Measurements from ENCODE around the gene PGS1.
A peak's percentile ranks its signal among the peaks of the same experiment; 100 is the strongest.

PGS1 gene

DNA sequence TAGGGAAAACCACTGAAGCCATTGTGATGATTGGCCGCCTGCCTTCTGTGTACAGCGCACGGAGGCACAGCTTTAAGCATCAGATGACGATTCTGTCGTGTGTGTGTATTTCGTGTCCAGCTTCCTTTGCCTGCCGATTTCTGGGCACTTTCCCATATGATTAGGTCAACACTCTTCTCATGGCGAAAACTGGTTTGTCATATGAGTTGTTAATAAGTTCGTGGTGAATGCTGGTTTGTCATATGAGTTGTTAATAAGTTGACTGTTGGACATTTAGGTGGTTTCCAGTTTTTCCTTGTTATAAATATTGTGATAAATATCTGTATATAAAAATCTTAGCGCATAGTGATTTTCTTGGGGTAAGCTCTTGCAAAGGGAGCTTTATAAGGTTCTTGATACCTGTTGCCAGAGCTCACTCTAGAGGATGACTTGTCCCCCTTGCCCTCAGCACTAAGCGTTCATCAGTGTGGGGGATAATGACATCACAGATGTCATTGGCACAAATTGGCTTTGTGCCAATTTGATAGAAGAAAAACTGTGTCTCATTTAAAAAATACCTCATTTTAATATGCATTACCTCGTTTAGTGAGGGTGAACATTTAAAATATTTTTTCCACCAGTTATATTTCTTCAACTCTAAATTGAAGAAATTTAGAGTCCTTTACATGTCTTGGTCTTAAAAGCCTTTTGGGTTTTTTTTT lies 40.0 kb downstream of the PGS1 start:
- H3K36me3 ChIP-seq (ENCODE audit: insufficient read depth, low read depth, low read length) = peaks cover 89% of the 10 kb centered on the region
- H3K9me3 ChIP-seq (ENCODE audit: insufficient read depth, low read depth, low read length) = no peaks in the 10 kb centered on the region
- no peaks in the 10 kb centered on the region for H3K4me1 ChIP-seq (ENCODE audit: insufficient read depth, low read length)
- no peaks in the 10 kb centered on the region for H3K27me3 ChIP-seq (ENCODE audit: insufficient read depth, low read length)
- no peak overlapping the region for H3K9ac ChIP-seq (ENCODE audit: low read depth, low read length)
- H3K4me3 ChIP-seq (ENCODE audit: low read length) = no peak overlapping the region
- no peak overlapping the region for H3K27ac ChIP-seq (ENCODE audit: low read length)

DNA sequence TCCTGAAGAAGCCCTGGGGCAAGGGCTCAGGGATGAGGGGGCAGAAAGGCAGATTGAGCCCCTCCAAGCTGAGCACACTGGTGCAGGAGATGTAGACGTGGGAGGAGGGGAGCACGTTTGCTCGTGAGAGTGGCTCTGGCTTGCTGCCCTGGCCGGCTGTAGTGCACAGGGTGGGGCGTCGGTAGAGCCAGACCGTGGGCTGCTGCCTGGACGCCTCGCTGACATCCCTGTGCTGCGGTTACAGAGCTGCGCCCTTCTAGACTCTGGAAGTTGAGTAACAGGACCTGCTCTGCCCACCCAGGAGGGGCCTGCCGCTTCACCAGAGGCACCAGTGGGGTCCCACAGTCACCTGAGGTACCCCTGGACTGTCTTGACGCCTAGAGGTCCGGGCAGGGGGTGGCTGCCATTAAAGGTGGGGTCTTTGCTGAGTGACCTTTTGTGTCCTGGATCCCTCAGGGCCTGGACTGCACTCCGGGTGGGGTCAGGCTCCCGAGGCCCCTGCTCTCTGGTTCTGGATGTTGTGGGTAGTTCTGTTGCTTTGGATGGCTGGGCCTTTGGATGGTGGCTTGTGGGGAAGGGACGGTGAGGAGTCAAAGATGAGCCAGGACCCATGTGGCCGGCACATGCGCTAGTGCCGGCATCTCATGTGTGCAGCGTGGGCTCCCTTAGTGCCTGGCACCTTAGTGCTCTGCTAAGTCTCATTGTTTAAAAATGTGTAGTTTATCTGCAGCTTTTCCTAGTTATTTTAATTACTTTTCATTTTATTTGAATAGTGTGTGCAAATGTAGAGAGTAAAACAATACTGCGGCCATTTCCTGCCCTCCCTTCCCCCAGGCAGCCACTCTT lies 41.7 kb downstream of the PGS1 start:
- Histone ChIP-seq H3K4me1 (ENCODE audit: insufficient read depth, low read length) (no peaks in the 10 kb centered on the region), H3K4me3 (ENCODE audit: low read length) (no peak overlapping the region), H3K9me3 (ENCODE audit: insufficient read depth, low read depth, low read length) (no peaks in the 10 kb centered on the region), H3K9ac (ENCODE audit: low read depth, low read length) (no peak overlapping the region), H3K27ac (ENCODE audit: low read length) (no peak overlapping the region), H3K27me3 (ENCODE audit: insufficient read depth, low read length) (no peaks in the 10 kb centered on the region), H3K36me3 (ENCODE audit: insufficient read depth, low read depth, low read length) (peaks cover 89% of the 10 kb centered on the region)

DNA sequence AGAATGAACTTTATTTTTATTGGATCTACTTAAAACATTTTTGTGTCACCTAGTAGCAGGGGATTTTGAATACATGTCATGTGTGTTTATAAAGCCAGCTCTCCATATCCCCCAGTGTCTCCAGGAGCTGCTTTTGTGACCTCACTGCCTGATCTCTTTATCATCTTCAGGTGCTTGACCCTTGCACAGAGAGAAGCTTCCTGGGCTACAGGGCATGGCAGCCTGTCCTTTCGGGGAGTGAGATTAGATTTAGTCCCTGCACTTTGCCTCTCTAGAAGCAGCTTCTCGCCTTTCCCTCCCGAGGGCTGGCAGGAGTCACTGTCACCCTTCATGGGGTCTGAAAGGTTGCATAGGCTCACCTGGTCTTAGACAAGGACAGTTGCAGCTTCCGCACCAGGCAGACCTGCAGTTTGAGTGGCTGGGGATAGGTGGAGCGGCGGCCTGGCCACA lies 42.7 kb downstream of the PGS1 start:
- no peaks in the 10 kb centered on the region for H3K27me3 ChIP-seq (ENCODE audit: insufficient read depth, low read length)
- H3K36me3 ChIP-seq (ENCODE audit: insufficient read depth, low read depth, low read length) = peaks cover 87% of the 10 kb centered on the region
- H3K9me3 ChIP-seq (ENCODE audit: insufficient read depth, low read depth, low read length) = no peaks in the 10 kb centered on the region
- H3K9ac ChIP-seq (ENCODE audit: low read depth, low read length) = no peak overlapping the region
- no peak overlapping the region for H3K4me3 ChIP-seq (ENCODE audit: low read length)
- no peaks in the 10 kb centered on the region for H3K4me1 ChIP-seq (ENCODE audit: insufficient read depth, low read length)
- H3K27ac ChIP-seq (ENCODE audit: low read length) = no peak overlapping the region

DNA sequence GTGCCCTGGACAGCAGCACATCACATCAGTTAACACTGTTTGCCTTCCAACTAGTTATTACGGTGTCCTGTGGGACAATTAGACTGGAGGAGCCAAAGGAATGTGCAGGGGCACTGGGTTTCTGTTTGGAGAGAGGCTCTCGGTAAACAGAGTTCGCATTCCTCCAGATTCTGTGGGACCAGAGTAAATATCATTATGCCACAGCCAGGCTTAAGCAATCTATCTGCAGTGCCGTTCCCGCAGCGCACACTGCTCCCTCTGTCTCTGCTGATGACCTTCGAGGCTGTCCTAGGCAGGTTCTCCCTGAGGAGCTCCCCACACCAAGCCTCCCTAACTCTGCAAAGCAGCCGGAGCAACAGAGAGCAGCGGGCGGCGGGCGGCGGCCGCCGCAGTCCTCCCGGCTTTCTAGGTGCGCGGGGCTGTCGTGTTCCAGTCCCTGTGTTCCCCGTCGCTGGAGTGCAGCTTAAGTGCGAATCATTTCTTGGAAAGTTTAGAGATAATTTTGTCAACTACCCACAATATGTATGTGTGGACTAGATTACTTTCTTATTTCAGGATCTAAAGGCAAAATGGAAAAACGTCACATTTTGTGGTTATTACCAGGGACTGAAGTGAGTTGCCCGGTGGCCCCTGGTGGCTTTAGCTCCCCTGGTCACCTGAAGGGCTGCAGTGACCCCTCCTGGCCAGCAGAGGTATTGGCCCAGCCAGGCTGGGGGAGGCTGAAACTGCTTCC lies 43.3 kb downstream of the PGS1 start:
- peaks cover 87% of the 10 kb centered on the region for H3K36me3 ChIP-seq (ENCODE audit: insufficient read depth, low read depth, low read length)
- no peak overlapping the region for H3K27ac ChIP-seq (ENCODE audit: low read length)
- H3K9ac ChIP-seq (ENCODE audit: low read depth, low read length) = no peak overlapping the region
- no peaks in the 10 kb centered on the region for H3K9me3 ChIP-seq (ENCODE audit: insufficient read depth, low read depth, low read length)
- H3K4me3 ChIP-seq (ENCODE audit: low read length) = no peak overlapping the region
- H3K4me1 ChIP-seq (ENCODE audit: insufficient read depth, low read length) = no peaks in the 10 kb centered on the region
- no peaks in the 10 kb centered on the region for H3K27me3 ChIP-seq (ENCODE audit: insufficient read depth, low read length)

DNA sequence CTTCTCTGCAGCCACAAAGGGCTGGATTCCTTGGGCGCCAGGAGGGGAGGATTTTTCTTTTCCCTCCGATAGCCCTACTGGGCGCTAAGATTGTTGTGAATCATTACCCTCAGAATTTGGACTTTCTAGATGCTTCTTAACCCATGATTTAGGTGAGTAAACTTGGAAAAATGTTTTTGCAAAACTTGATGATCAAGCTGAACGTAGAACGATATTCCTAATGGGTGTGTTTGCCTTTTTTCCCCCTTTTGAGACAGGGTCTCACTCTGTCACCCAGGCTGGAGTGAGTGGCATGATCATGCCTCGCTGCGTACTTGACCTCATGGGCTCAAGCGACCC lies 43.8 kb downstream of the PGS1 start:
- no peak overlapping the region for H3K27ac ChIP-seq (ENCODE audit: low read length)
- peak overlapping the region; percentile 19; the same call in 1 of the 2 replicates for H3K9ac ChIP-seq (ENCODE audit: low read depth, low read length)
- peaks cover 85% of the 10 kb centered on the region for H3K36me3 ChIP-seq (ENCODE audit: insufficient read depth, low read depth, low read length)
- no peaks in the 10 kb centered on the region for H3K9me3 ChIP-seq (ENCODE audit: insufficient read depth, low read depth, low read length)
- no peaks in the 10 kb centered on the region for H3K4me1 ChIP-seq (ENCODE audit: insufficient read depth, low read length)
- no peak overlapping the region for H3K4me3 ChIP-seq (ENCODE audit: low read length)
- no peaks in the 10 kb centered on the region for H3K27me3 ChIP-seq (ENCODE audit: insufficient read depth, low read length)

DNA sequence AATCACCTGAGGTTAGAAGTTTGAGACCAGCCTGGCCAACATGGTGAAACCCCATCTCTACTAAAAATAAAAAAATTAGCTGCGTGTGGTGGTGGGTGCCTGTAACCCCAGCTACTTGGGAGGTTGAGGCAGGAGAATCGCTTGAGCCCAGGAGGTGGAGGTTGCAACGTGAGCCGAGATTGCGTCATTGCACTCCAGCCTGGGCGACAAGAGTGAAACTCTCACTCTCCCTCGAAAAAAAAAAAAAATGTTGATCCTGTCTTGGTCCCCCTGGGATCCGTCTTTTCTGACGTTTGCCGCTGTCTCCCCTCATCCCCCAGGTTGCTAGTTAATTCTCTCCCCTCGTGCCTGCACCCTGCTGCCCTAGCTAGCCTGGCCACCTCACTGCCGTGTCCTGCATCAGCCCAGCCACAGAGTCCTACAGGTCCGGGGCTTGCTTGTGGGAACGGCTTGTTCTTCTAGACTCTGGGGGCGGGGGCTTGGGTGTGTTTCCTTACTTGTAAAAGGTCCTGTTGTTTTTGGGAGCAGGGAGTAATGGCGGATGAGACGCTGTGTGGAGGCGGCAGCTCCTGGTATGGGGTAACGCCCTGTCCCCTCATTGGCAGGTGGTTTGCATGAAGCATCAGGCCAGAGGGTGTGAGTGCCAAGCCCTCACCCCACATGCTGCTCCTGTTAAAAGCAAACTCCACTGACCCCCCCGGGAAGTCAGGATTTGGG lies 44.6 kb downstream of the PGS1 start:
- Histone ChIP-seq H3K27me3 (ENCODE audit: insufficient read depth, low read length) (no peaks in the 10 kb centered on the region), H3K9ac (ENCODE audit: low read depth, low read length) (no peak overlapping the region), H3K4me1 (ENCODE audit: insufficient read depth, low read length) (no peaks in the 10 kb centered on the region), H3K9me3 (ENCODE audit: insufficient read depth, low read depth, low read length) (no peaks in the 10 kb centered on the region), H3K36me3 (ENCODE audit: insufficient read depth, low read depth, low read length) (peaks cover 80% of the 10 kb centered on the region), H3K4me3 (ENCODE audit: low read length) (no peak overlapping the region), H3K27ac (ENCODE audit: low read length) (no peak overlapping the region)

DNA sequence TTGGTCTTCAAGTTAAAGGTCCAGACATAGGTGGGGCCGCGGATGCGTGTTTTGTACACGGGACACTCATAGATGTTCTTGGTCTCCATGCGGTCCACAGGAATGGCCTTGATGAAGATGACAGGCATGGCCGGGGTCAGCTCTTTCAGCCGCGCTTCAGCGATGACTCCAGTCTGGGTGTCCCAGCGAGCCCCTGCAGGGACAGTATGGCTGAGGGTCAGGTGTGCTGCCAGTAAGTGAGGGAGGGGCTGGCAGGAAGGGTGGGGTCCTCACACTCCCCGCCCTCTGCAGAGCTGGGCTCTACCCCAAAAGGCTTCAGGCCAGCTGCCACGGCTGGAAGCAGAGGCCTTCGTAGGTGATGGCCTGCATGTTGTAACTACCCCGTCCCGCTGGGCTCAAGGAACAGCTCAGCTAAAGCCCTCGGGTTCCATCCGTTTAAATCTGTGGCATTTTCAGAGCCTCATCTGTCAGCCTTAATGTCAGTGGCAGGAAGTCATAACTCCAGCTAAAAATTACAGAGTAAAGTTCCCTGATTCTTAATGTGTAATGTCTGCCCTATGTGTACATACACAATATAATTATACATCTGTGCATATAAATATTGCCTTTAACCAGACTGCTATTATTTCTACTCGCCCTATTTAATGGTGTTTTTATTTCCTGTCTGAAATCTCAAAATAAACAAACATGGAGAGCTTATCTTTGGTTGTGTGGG lies 45.7 kb downstream of the PGS1 start:
- Histone ChIP-seq H3K27ac (ENCODE audit: low read length) (no peak overlapping the region), H3K27me3 (ENCODE audit: insufficient read depth, low read length) (no peaks in the 10 kb centered on the region), H3K4me1 (ENCODE audit: insufficient read depth, low read length) (no peaks in the 10 kb centered on the region), H3K4me3 (ENCODE audit: low read length) (no peak overlapping the region), H3K36me3 (ENCODE audit: insufficient read depth, low read depth, low read length) (peaks cover 74% of the 10 kb centered on the region), H3K9me3 (ENCODE audit: insufficient read depth, low read depth, low read length) (no peaks in the 10 kb centered on the region), H3K9ac (ENCODE audit: low read depth, low read length) (no peak overlapping the region)

DNA sequence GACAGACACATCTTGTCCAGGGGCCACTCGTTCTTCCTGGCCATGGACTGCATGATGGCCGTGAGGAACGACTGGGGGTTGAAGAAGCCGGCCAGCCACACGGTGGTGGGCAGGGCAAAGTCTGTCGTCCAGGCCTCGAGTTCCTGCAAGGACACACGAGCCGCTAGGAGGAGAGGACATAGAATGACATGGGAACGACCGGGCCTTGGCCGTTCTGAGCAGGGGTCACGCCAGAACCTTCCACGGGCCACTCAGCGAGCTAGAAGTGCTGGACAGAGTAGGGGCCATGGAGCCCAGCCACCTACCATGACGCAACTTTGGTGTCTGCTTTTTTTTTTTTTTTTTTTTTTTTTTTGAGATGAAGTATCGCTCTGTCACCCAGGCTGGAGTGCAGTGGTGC lies 47.0 kb downstream of the PGS1 start:
- H3K9me3 ChIP-seq (ENCODE audit: insufficient read depth, low read depth, low read length) = no peaks in the 10 kb centered on the region
- no peak overlapping the region for H3K9ac ChIP-seq (ENCODE audit: low read depth, low read length)
- H3K4me1 ChIP-seq (ENCODE audit: insufficient read depth, low read length) = no peaks in the 10 kb centered on the region
- peaks cover 67% of the 10 kb centered on the region for H3K36me3 ChIP-seq (ENCODE audit: insufficient read depth, low read depth, low read length)
- H3K4me3 ChIP-seq (ENCODE audit: low read length) = no peak overlapping the region
- no peak overlapping the region for H3K27ac ChIP-seq (ENCODE audit: low read length)
- H3K27me3 ChIP-seq (ENCODE audit: insufficient read depth, low read length) = no peaks in the 10 kb centered on the region

DNA sequence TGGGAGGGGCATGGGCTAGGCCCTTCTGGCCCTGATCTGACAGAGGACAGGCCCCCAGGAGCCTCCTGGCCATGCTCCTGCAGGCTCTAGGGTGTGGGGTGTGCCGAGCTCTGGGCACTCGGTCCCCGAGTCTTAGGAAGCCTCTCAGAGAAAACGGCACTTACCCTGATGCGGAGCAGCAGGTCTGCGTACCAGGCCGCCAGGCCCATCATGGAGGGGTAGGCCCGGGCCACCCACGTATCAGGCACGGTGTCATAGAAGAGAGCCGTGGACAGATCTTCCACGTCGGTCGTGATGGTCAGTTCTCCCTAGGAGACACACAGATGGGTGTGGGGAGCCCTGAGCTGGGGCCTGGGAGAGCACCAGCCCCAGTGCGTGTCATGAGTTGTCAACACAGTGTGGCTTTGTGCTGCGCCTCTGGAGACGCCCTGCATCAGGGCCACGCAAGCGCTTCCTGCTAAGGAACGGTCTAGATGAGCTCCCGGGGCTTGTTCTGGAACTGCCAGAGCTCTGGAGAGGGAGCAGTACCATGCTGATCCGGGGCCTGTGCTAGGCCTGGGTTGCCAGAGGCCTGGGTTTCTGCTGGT lies 47.9 kb downstream of the PGS1 start:
- peaks cover 58% of the 10 kb centered on the region for H3K36me3 ChIP-seq (ENCODE audit: insufficient read depth, low read depth, low read length)
- H3K9me3 ChIP-seq (ENCODE audit: insufficient read depth, low read depth, low read length) = no peaks in the 10 kb centered on the region
- no peak overlapping the region for H3K4me3 ChIP-seq (ENCODE audit: low read length)
- no peaks in the 10 kb centered on the region for H3K27me3 ChIP-seq (ENCODE audit: insufficient read depth, low read length)
- peaks cover 2% of the 10 kb centered on the region; the same call in 1 of the 2 replicates for H3K4me1 ChIP-seq (ENCODE audit: insufficient read depth, low read length)
- H3K27ac ChIP-seq (ENCODE audit: low read length) = no peak overlapping the region
- no peak overlapping the region for H3K9ac ChIP-seq (ENCODE audit: low read depth, low read length)

DNA sequence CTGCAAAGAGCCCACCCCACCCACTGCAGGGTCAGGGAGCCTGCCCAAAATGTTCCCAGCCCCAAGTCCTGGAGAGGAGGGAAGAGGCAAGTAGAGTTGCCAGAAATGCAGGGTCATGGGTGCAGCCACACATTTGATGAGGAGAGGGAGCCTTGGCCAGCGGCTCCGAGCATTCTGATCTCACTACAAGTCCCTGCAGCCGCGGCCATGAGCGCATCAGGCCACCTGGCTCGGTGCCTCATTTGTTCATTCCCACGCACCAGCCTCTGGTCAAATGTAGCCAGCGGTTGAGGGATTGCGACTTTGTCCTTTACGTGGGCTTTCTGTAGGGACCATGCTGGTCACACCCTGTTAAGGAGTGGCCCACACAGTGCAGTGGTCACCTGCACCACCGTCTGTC lies 48.7 kb downstream of the PGS1 start:
- no peak overlapping the region for H3K27ac ChIP-seq (ENCODE audit: low read length)
- no peaks in the 10 kb centered on the region for H3K27me3 ChIP-seq (ENCODE audit: insufficient read depth, low read length)
- peaks cover 5% of the 10 kb centered on the region; the same call in 1 of the 2 replicates for H3K4me1 ChIP-seq (ENCODE audit: insufficient read depth, low read length)
- no peak overlapping the region for H3K4me3 ChIP-seq (ENCODE audit: low read length)
- H3K36me3 ChIP-seq (ENCODE audit: insufficient read depth, low read depth, low read length) = peaks cover 52% of the 10 kb centered on the region
- no peaks in the 10 kb centered on the region for H3K9me3 ChIP-seq (ENCODE audit: insufficient read depth, low read depth, low read length)
- H3K9ac ChIP-seq (ENCODE audit: low read depth, low read length) = no peak overlapping the region
